Posterior vena cava (tissue), 2 donors: Measurements from ENCODE around the gene FAM3D. TPM values are rescaled to one million over a fixed set of nuclear protein-coding genes. Genes with fewer than 3 reads are reported as not detected.
A peak's percentile ranks its signal among the peaks of the same experiment; 100 is the strongest.

Experiments used
- DNase-seq: peaks from one replicate; pipeline ENCODE4 v3.0.0-alpha.2; 2020; ENCODE audit warnings: low spot score
- intact Hi-C, 2 donors: fragments of 100-400 bp; cut with DNase I; formaldehyde crosslinking; loops; one replicate each; pipeline versions ENCODE4 v1.14.1 to v1.14.2; 2022 to 2023
- total RNA-seq, 2 donors: library from RNA; stranded (reverse); fragmentation: NEBNext Ultra II Directional; extraction: Animal tissue kit (Norgen Biotek cat#: 25700); gene quantifications; one replicate each; pipeline ENCODE4 v1.2.1, GENCODE V29; 2021
- donor health status: DM: yes; HTN: yes; CAD: no.
- donor health status: DM: yes; HTN: yes; CAD: no.

The FAM3D gene
- total RNA-seq, 2 donors from 2014 or later: not detected

GRCh38 chr3:58613236-58614132 is 53.1 kb downstream of the FAM3D start:
- peak; percentile 43 for DNase-seq
- intact Hi-C loops: no loop called here

DNA sequence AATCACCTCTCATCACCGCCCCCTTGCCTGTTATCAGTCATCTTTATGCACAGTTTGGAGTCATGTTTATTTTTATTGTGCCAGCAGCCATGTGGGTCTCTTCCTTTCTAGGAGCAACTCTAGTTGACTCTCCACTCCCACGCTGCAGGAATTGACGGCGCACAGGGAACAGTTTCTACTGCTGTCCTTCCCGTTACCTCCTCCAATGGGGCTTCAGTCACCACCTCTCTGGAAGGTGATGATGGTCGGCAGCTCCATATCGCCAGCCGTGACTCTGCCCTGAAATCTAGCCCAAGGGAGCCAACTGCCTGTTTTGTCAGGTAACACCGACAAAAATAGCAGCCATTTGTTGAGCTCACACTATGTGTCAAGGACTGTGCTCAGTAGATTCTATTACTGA is 53.7 kb downstream of the FAM3D start:
- intact Hi-C loops: no loop called here
- peak; percentile 49 for DNase-seq

- intact Hi-C loops: no loop called here
Observed at GRCh38 chr3:58609990-58610389, 56.6 kb downstream of the FAM3D start.

DNA sequence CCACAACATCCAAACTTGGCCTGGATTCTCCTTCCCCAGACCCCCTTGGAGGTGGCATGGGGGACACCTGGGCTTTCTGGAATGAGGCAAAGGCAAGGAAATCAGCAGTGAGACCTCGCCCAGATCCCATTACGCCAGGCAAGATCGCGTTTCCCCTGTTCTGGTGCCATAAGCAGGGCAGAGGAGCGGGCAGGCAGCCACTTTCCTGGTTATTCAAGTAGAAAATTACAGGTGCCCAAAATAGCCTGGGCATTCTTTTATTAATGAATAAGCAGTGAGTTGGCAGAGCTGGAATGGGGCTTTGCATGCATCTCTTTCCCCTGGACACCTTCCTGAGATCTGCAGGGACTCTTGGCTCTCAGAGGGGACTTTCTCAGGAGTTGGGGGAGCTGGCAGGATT is 57.9 kb downstream of the FAM3D start:
- peak; percentile 71 for DNase-seq
- intact Hi-C loops: no loop called here

More at GRCh38 chr3:58609990-58610389, 56.6 kb downstream of the FAM3D start:
- peak; percentile 34 for DNase-seq

- peak; percentile 4 for DNase-seq
- intact Hi-C loops: no loop called here
Observed at GRCh38 chr3:58607816-58608215, 58.8 kb downstream of the FAM3D start.

GRCh38 chr3:58606693-58607092 is 59.9 kb downstream of the FAM3D start:
- intact Hi-C loops: no loop called here
- DNase-seq: no peak

DNA sequence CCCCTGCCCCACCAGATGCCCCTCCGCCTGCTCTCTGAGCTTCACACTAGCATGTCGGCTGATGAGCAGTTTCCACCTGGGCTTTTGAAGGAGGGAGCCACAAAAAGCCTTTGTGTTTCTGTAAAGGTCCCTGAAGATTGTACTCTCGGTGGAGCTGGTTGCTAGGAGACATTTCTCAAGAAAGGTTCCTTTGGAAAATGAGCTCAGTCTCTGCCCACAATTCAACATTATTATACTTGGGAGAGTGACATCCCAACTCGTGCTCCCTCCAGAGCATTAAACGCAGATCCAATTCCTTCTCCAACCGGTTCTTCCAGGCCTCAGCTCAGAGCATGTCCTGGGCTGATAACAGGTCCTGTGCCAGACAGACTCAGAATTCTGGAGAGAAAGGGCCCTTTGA is 62.5 kb downstream of the FAM3D start:
- intact Hi-C loops: no loop called here
- peak; percentile 16 for DNase-seq

DNA sequence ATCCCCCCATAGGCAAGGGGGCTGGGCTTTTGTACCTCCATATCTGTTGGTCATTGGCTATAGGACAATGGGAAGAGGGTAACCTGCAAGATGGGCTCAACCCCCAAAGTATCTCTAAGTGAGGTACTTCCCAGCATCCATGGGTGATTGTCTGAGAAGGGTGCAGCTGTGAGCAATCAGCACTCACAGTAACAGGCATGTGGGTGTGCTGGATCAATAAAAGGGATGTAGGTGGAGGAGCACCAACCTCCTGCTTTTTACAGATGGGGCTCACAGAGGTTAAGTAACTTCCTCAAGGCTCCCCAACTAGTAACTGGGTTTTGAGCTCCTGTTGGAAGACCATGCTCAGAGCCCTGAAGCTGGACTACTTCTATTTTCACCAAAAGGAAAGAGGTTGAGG is 63.0 kb downstream of the FAM3D start:
- intact Hi-C loops: no loop called here
- peak; percentile 9 for DNase-seq

DNA sequence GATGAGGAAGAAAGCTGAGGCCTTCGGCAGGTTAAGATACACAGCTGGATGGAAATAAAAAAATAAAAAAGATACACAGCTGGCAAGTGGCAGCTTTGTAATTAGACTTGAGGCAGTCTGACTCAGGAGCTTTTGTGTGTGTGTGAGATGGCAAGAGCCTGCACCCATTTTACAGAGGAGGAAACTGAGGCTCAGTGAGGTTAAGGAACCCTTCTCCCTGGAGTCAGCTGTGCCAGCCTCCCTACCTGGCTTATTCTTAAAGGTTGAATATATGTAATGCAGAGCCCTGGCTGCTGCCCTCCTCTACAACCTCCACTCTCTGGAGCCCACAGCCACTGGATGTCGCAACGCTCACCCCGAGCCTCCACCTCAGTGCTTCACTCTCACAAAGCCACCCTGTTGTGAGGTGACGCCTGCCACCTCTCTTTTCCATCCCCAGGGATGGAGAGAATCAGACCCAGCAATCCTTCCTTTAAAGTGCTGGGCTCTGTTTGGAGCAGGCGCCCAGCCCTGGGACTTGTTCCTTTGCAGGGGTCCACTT is 68.7 kb downstream of the FAM3D start:
- intact Hi-C loops: no loop called here
- peak; percentile 70 for DNase-seq

GRCh38 chr3:58596834-58597518 is 69.6 kb downstream of the FAM3D start:
- intact Hi-C loops: no loop called here
- DNase-seq: no peak

GRCh38 chr3:58594117-58594516 is 72.5 kb downstream of the FAM3D start:
- intact Hi-C loops: no loop called here
- DNase-seq: no peak

GRCh38 chr3:58591517-58592510 is 74.8 kb downstream of the FAM3D start:
- intact Hi-C loops: no loop called here

GRCh38 chr3:58588030-58588614 is 78.5 kb downstream of the FAM3D start:
- peak; percentile 46 for DNase-seq
- intact Hi-C loops: no loop called here

More at GRCh38 chr3:58591517-58592510, 74.8 kb downstream of the FAM3D start:
- DNase-seq: peak; percentile 26

DNA sequence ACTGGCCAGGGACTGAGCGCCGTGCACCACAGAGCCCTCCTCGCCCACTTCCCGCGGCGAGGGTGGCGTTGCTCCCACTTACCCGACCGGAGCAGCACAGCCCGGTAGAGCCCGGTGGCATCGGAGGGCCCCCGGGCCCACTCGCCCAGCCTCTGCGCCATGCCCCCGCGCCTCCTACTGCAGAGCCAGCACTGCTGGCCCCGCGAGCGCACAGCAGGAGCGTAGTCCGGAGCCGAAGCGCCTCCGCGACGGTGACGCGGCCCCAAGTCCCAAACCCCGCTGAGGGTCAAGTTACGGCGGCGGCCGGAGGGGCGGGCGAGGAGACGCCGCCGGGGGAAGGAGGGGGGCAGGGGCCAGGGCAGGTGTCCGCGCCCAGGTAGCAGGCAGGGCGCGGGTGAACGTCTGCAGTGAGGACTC is 79.8 kb downstream of the FAM3D start:
- intact Hi-C loops: no loop called here
- DNase-seq: peak; percentile 80

DNA sequence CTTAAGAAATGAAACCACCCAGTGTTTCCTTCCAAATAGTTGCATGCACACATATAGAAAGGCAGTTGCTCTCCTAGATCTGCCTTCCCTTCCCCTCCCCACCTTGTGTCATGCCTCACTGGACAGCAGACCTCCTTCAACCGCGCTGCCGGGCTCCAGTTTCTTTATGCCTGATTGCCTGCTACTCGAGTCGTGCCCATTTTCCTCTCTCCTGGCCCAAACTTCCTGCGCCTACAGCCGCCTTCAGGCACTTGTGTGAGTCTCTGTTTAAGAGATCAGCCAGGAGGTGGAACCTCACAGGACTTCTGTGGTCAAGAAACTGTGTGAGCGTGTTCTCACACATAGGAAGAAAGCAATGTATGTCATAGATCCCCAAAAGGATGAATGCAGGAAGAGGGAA is 80.6 kb downstream of the FAM3D start:
- peak; percentile 63 for DNase-seq
- intact Hi-C loops: no loop called here

DNA sequence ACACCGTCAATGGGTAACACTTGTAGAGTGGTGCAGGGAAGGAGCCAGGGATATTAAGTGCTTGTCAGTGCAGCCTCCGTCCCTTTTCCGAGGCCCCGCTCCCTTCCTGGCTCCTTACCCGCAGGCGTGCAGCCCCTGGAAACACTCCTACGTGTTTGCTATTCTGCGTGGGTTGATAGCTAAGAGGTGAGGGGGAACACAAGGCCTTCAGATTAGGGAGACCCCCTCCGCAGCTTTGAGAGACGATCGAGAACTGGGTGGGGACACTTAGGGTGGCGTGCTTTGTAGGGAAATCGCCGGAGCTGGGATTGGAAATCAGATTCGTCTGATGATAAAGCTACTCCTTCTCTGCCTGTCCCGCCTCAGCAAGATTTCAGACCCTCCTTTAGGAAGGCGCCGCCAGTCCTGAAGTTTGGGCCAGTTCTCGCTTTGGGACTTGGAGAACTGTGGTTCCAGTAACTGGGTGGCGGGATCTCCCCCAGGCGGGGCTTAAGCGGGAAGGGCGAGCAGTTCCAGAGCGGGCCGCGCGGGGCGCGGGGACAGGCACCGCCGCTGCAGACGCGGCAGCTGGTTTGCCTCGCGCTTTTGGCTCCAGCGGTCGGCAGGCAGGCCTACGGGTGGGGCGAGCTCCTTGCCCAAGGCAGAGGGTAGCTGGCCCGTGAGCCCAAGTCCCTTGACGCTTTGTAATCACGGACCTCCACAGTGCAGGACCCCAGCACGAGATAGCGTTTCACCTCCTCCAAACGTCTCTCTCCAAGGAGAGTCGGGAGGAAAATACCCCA is 81.4 kb downstream of the FAM3D start:
- intact Hi-C loops: no loop called here

DNA sequence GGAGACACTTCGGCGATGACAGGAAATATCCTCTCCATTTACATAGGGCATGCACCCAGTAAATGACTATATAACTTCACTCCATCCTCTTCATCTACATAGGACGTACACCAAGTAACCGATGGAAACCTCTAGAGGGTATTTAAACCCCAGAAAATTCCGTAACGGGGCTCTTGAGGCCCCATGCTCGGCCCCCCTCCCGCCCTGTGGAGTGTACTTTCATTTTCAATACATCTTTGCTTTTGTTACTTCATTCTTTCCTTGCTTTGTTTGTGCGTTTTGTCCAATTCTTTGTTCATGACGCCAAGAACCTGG is 81.9 kb downstream of the FAM3D start:
- intact Hi-C loops: no loop called here
- DNase-seq: no peak

More for the DNA sequence above, 81.4 kb downstream of the FAM3D start:
- peak; percentile 96 for DNase-seq
